HG02642 (cell line): ENCODE data around the gene NUFIP2.
"Not testable (repeated sequence)": the region's sequence is repeated elsewhere in the genome, so short reads cannot be mapped to it uniquely, and the experiment has no call there.

ENCODE experiments used
- ATAC-seq: cut with Tn5 transposase; IDR thresholded peaks from one replicate; pipeline ENCODE4 v1.9.1; 2021; ENCODE audit warnings: mild to moderate bottlenecking; ENCODE audit not compliant: unreplicated experiment, poor library complexity

NUFIP2 gene

DNA sequence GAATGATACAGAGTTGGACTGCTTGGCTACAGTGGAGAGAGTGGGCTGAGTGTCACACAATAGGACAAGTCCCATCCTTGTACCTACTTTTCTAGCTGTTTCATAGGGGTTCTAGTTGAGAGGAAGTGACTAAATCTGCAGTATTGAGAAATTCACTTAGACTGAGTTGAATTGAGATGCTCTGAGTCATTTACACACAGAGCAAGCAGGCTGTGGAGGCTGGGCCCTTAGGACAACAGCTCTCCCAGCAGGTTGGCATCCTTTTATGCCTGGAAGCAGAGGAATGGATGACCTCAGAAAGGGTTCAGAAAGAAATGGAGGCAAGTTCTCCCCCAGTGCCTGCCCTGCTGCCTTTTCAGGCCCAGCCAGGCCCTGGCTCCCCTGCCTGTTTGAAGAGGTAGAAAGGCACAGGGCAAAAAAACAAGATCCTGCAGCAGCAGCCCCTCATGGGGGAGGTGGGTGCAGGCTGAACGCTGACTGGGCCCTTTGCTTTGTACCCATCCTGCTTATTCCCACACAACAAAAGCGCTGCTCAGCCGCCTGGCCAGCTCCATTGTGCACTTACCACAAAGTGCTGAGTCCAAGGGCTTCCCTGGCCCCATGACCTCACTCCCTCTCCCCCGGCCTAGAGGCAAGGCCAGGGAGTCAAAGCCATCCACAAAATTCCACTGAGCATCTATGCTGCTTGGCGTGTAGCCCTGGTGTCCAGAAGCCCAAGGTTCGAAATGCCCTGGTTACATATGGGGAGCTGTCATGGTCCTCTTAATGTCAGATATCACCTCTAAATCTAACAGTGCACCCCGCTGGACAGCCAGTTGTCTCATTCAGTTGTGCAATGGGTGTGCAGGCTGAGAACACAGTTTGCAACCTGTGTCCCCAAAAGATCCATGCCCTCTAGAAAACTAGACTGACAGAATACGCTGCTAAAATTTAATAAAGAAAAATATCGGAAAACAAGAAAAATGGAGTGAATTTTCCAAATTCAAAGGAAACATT is 52.7 kb downstream of the NUFIP2 start:
- ATAC-seq = no peak

DNA sequence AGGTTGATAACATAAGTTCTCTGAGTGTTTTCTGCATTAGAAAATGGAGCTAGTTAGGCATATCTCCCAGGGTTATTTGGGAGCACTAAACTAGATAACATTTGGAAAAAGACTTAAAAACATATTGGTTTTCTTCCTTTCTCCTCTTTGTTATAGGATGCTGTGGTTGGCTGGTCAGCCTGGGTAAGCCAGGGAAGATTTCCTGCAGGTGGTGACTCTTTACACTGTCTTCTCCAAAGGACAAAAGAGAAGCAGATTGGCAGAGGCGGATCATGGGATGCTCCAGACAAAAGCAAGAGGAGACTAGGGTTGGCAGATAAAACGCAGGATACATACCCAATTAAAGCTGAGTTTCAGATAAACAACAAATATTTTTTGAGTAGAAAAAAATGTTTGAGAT is 53.5 kb downstream of the NUFIP2 start:
- ATAC-seq = no peak

DNA sequence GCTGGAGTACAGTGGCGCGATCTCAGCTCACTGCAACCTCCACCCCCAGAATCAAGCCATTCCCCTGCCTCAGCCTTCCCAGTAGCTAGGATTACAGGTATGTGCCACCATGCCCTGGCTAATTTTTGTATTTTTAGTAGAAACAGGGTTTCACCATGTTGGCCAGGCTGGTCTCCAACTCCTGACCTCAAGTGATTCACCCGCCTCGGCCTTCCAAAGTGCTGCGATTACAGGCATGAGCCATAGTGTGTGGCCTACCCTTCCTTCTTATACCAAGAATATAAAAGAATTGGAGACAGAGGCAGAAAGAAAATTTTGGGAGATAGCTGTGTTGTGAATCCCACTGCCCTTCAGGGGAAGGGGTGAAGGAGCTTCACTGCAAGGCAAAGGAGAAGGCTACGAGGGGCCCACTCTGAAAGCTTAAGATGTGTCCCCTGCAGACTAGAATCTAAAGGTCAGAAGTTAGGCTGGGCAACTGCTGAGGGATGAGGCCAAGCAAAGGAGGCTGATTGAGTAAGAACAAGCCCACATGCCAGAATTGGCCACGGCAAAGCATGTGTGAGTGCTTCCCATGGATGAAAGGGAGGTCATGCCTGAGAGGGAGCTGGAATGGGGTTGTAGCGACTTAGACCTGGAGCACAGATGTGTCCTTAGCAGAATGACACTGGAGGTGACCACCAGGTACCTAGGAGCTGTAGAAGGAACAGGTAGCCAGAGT is 55.7 kb downstream of the NUFIP2 start:
- no peak for ATAC-seq

DNA sequence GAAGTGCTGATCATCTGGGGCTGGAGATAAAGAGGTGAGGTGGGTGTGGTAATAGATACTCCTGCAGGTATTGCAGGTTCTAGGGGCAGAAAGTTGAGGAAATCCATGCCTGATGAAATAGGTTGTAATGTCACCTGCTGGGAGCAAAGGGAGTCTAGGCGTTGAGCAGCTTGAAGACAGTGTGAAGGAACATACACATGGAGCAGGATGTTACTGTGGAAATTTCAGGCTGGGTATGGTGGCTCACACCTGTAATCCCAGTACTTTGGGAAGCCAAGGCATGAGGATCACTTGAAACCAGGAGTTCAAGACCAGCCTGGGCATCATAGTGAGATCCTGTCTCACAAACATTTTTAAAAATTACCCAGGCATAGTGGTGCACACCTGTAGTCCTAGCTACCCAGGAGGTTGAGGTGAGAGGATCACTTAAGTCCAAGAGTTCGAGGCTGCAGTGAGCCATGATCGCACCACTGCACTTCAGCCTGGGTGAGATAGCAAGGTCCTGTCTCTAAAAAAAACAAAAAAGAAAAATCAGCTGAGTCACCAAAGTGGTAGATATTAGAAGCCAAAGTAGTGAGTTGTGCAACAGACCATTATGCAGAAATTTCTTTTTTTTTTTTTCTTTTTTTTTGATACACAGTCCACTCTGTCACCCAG is 56.3 kb downstream of the NUFIP2 start:
- no peak for ATAC-seq

DNA sequence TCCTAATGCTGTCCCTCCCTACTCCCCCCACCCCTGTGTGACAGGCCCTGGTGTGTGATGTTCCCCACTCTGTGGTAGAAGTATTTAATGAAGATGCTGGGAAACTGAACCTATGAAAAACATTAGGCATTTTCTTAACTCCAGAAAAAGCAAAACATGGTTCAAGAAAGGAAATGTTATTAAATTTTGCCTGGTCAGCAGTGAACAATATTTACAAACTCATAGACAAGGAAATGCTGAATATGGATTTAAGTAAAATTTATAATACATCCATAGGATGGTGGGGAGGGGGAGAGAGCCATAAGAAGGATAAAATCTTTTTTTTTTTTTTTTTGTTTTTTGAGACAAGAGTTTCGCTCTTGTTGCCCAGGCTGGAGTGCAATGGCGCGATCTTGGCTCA is 58.0 kb downstream of the NUFIP2 start:
- no peak for ATAC-seq

DNA sequence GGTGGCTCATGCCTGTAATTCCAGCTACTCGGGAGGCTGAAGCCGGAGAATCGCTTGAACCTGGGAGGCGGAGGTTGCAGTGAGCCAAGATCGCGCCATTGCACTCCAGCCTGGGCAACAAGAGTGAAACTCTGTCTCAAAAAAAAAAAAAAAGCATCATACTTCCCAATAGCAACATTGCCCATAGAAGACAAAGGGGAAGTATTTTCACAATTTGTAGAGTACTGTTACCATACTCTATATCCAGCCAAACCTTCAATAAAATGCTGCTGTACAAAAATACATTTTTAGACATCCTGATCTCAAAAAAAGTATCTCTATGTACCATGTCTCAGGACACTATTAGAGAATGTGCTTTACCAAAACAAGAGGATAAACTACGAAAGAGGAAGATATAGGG is 59.0 kb downstream of the NUFIP2 start:
- not testable (repeated sequence) for ATAC-seq

DNA sequence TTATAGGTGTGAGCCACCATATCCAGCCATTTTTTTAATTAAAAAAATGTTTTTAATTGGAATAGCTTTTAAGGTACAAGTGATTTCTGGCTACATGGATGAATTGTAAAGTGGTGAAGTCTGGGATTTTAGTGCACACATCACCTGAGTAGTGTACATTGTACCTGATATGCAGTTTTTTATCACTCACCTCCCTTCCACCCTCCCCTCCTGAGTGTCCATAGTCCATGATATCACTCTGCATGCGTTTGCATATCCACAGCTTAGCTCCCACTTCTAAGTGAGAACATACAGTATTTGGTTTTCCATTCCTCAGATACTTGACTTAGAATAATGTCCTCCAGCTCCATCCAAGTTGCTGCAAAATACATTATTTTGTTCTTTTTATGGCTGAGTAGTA is 60.6 kb downstream of the NUFIP2 start:
- no peak for ATAC-seq

DNA sequence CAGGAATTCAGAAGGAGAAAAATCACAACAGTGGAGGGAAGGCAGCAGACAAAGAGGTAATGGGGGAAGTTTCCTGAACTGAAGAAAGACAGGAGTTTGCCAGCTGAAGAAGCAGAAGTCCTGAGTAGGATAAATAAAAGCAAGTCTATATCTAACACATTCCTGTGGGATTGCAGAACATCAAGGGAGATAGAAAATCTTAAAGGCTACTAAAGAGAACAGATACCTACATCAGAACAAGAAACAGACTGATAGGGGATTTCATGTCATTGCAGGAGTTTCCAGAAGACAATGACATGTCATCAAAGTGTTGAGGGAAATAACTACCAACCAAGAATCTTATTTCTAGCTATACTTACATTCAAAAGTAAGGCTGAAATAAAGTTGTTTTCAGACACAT is 68.6 kb downstream of the NUFIP2 start:
- no peak for ATAC-seq

DNA sequence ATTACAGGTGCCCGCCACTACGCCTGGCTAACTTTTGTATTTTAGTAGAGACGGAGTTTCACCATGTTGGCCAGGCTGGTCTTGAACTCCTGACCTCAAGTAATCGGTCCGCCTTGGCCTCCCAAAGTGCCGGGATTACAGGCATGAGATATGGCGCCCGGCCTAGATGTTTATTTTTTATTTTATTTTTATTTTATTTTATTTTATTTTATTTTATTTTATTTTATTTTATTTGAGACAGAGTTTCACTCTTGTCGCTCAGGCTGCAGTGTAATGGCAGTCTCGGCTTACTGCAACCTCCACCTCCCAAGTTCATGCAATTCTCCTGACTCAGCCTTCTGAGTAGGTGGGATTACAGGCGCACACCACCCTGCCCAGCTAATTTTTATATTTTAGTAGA is 72.6 kb downstream of the NUFIP2 start:
- ATAC-seq = not testable (repeated sequence)

DNA sequence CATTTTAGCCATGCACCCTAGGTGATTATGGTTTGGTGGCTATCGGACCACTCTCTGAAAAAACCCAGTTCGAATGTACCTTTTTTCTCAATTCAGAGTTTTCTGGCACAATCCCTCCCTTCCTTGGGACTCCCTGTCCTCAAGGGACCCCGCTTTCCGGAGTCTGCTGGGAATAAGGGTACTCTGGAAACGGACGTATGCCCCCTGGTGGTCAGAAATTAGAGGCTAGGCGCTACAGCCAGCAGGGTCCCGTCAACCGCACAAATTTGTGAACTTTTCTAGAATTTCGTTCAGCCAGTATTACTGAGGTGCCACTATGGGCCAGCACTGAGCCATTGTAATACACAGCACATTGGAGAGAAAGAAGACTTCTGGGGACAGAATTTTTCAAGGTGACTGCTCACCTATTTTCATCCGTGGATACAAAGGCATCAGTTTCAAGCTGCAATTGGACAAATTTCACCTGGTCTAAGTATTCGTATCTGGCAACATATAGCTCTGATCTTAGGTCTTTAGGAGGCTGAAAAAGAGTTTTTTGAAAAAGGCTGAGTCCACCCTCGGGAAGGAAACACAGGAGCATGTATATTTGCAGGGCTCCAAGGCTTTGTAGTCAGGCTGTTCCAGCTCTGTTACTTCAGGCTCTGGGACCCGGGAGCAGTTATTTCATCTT is 74.4 kb downstream of the NUFIP2 start:
- no peak for ATAC-seq

DNA sequence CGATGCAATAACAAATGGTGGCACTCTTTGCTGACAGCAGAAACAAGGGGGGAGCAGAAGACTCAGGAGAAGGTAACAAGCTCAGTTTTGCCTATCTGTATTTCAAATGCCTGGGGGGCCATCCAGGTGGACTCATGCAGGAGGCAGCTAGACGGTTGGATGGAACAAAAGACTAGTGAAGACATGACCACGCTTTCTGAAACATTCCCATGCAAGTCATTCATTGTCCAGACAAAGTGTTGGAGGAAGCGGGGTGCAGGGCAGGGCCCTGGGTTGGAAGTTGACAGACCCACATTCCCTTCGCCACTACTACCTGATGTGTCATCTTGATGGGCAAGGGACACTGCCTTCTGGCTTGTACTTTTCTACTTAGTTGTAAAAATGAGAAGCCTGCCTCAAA is 77.1 kb downstream of the NUFIP2 start:
- ATAC-seq = no peak

DNA sequence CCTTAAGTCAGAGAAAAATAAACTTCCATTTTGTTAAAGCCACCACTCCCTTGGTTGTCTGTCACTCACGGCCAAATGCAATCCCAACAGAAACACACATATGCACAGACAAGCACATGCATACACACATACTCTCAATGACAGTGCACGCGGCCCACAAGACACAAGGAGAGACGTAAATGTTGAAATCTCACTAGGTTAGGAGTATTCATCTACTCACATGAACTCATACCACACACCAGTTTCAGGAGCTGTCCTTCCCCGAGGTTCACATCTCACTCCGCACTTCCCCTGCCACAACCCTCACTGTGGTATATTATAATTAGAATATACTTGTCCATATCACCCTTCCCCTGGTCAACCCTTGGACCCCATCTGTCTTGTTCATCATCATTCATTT is 77.8 kb downstream of the NUFIP2 start:
- no peak for ATAC-seq

DNA sequence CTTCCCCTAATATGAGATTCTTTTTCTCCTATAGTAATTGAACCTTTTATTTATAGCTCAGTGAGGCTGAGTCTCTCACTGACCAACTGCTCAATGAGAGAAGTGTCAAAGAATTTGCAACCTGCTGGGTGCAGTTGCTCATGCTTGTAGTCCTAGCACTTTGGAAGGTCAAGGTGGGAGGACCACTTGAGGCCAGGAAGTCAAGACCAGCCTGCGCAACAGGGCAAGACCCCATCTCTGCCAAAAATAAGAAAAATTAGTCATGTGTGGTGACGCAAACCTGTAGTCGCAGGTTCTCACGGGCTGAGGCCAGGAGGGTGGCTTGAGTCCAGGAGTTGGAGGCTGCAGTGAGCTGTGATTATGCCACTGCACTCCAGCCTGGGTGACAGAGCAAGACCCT is 78.2 kb downstream of the NUFIP2 start:
- ATAC-seq = no peak

DNA sequence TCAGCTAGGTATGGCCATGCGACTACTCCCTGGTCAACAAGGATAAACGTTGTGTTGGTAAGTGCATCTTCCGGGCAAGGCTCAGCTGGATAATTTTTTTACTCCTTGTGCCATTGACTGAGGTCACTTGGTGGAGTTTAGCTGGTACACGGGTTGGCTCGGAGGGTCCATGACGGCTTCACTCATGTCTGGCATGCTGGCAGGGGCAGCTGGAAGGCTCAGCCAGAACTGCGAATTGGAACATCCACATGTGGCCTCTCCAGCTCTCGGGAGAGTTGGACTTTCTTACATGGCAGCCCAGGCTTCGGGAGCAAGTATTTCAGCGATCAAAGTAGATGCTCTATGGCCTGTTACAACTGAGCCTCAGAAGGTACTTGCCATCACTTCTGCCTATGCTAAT is 78.8 kb downstream of the NUFIP2 start:
- no peak for ATAC-seq

DNA sequence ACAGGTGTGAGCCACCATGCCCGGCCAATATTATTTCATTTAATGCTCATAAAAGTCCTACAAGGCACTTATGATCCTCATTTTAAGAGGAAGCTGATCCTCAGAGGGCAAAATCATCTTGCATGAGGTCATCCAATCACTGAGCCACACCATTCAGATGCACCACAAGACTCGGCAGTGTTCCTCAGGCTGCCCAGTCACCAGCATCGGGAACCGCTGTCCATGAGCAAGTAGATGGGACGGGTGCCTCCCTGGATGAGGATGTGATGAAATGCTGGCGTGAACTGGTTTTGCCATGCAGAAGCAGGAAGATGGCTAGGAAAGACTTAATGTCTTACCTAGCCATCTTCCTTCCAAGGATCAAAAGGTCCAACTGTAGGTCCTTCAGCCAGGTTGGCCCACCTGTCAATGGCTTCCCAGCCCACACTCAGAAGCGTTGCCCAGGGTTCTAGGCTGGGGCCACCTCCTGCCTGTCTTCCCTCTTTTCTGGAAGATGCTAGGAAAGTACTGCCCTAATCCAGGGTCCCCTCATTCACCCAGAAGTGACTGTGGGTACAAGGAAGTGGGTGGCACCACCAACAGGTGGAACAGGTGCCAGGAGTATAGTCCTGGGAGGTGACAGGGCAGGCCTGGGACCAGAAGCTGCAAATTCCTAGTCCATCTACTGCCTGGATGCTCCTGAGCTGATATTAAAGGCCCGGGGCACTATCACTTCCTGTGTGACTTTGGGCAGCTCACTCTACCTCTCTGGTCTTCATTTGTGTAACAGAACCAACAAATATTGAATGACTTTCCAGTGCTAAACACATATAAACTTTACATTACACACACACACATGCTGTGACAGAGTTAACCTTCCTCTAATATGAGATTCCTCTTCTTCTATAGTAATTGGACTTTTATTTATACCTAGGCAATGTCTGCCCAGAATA is 79.5 kb downstream of the NUFIP2 start:
- no peak for ATAC-seq

DNA sequence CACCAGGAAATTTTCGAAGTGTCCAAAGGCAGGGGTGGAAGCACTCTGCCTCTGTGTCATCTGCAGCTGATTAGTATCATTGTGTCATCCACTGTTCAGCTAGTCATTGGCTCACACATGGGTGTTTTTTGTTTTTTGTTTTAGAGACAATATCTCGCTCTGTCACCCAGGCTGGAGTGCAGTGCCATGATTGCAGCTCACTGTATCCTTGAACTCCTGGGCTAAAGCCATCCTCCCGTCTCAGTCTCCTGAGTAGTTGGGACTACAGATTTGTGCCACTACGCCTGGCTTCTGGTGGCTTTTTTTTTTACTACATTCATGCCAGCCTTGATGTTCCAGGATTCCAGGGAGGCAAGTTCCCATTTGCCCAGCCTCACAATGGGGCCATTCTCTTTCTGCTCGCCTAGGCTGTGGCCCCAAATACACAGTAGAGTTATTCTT is 81.2 kb downstream of the NUFIP2 start:
- no peak for ATAC-seq

DNA sequence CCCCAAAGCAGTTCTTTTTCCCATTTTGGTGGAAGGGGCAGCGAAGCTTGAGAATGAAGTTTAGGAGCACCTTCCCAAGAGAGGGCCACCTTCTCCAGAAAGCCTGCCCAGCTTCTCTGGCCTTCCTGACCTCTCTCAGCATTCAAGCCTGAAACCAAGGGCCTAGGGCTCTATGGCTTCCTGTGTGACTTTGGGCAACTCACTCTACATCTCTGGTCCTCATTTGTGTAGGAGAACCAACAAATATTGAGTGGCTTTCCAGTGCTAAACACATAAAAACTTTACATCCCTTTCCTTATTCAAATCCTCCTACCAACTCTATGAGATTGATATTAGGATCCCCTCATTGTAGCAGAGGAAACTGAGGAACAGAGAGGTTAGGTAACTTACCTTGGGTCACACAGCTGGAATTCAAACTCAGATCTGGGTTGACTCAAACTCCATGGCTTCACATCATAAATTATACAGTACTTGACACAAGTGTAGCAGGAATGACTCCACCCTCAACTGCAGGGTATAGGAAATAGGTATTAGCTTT is 81.8 kb downstream of the NUFIP2 start:
- ATAC-seq = no peak

DNA sequence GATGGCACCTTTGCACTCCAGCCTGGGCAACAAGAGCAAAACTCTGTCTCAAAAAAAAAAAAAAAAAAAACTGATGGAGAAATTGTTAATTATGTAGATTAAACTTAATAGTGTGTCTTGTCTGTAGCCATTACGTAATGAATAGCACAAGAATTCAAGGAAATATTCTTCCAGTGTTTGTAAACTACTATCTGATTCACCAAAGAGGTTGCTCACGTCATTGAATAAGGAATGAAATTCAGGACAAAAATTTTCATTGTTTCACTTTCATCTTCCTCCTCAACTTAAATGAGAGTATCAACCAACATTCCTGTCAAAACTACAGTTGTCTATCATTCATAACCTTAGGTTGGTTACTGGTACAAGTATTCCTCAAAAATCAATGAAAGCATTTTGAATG is 83.1 kb downstream of the NUFIP2 start:
- ATAC-seq = no peak

DNA sequence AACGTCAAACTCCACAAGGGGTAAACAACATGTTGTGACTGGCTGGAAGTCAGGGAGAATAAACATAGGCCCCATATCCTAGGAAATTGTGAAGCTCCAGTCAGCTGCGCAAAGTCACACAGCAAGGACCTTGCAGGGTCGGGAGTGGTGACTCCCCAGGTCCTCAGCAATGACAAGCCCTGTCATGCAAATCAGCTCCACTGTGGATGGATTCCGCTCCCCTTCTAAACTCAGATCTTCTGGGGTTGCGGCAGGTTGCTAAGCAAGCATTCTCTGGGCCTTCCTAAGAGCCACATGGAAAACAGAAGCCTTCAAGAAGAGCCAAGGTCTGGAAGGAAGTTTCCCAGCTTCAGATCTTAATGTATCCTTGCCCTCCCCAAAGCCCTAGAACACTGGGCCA is 84.9 kb downstream of the NUFIP2 start:
- no peak for ATAC-seq
